Psoas muscle (tissue), 8 donors: ENCODE measurements around the gene CRELD1. TPM values are rescaled to one million over a fixed set of nuclear protein-coding genes. Genes with fewer than 3 reads are reported as not detected.
A peak's percentile ranks its signal among the peaks of the same experiment; 100 is the strongest.
"Not testable (repeated sequence)": the region's sequence is repeated elsewhere in the genome, so short reads cannot be mapped to it uniquely, and the experiment has no call there.

Experiments
- ATAC-seq, 4 donors: fragments of 200-7000 bp; cut with Tn5 transposase; one replicate each; pipeline ENCODE4 v1.9.1; 2020; ENCODE audit warnings: moderate library complexity in 3 of 4, mild to moderate bottlenecking in 2 of 4
- DNase-seq, 2 donors: peaks; one replicate each; pipeline ENCODE4 v3.0.0-alpha.2; 2020
- H3K27ac ChIP-seq: fragments of 200-600 bp; one replicate; pipeline ENCODE4 v1.8.0; 2022
- H3K27me3 ChIP-seq, 3 donors: fragments of 200-600 bp in 1 of 3; one replicate each; pipeline versions ENCODE4 v1.6.1 to v1.8.0; 2013 to 2022; ENCODE audit warnings: low read length in 2 of 3, mild to moderate bottlenecking in 2 of 3, moderate library complexity in 1 of 3; ENCODE audit not compliant: insufficient read depth in 3 of 3
- H3K36me3 ChIP-seq, 2 donors: fragments of 200-600 bp in 1 of 2; one replicate each; pipeline versions ENCODE4 v1.6.1 to v1.8.0; 2013 to 2022; ENCODE audit warnings: low read depth in 1 of 2, mild to moderate bottlenecking in 1 of 2, moderate library complexity in 1 of 2; ENCODE audit not compliant: insufficient read depth in 1 of 2
- H3K4me1 ChIP-seq: fragments of 200-600 bp; one replicate; pipeline ENCODE4 v1.8.0; 2022
- H3K4me3 ChIP-seq: fragments of 200-600 bp; one replicate; pipeline ENCODE4 v1.8.0; 2022; ENCODE audit warnings: mild to moderate bottlenecking
- H3K9me3 ChIP-seq: fragments of 200-600 bp; one replicate; pipeline ENCODE4 v1.8.0; 2022
- WGBS, 3 donors: extraction: QIAGEN DNeasy Blood & Tissue Kit; methylation state at CpG; one replicate each; pipeline versions ENCODE4 v1.1.6 to v1.1.7; 2013; 5-methylcytosine and 5-hydroxymethylcytosine counted together
- intact Hi-C, 2 donors: fragments of 100-400 bp; cut with DNase I; formaldehyde crosslinking; loops; one replicate each; pipeline versions ENCODE4 v1.11.0 to v1.14.2; 2022
- polyA plus RNA-seq, 3 donors: library from polyadenylated mRNA; stranded (reverse); fragments of 200-250 nt; gene quantifications; one replicate each; pipeline ENCODE4 v1.2.3, GENCODE V29; 2013
- total RNA-seq, 4 donors: library from RNA; stranded (reverse); fragmentation: NEBNext Ultra II Directional in 2 of 4; extraction: Animal tissue kit (Norgen Biotek cat#: 25700) in 2 of 4; gene quantifications; one replicate each; pipeline versions ENCODE4 v1.2.1 to v1.2.4, GENCODE V29; 2021 to 2023
- TF ChIP-seq, protein P1 (sequence below): fragments of 200-600 bp; IDR thresholded peaks from one replicate; pipeline ENCODE4 v1.8.0; 2022; ENCODE audit warnings: antibody characterized with exemption
- donor health status: healthy with polysubstance abuse.
- donor health status: DM: no; HTN: no; CAD: no; lungs with moderate emphysema.
- donor health status: Bipolar disorder and iron deficiency.
- donor health status: healthy.
- donor health status: DM: yes; HTN: yes; CAD: no.
- donor health status: DM: no; HTN: no; CAD: no.
- donor health status: DM: no; HTN: no; CAD: no.
- donor health status: DM: yes; HTN: yes; CAD: no.

CRELD1 gene
- total and polyA plus RNA-seq, 7 donors: 24.2 to 47.5 (median 28.8) TPM

DNA sequence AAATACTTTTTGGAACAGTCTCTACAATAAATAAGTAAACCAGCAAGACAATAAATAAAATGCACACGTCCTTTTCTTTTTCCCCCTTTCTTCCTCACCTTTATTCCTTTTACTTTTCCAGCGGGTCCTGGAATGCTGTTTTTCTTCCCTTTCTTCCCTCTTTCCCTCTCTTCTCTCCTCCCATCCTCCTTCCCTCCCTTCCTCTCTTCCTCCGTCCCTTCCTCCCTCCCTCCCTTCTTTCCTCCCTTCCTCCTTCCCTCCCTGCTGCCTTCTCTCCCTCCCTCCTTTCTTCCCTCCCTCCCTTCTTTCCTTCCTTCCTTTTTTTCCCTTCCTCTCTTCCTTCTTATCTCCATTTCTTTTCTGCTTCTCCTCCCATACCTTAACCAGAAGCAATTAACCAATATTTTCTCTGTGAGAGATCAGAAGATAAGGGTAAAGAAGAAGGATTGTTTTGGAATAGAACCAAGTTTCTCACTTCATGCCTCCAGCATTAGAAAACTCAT lies 34.3 kb upstream of the CRELD1 start:
- Histone ChIP-seq H3K9me3 (no peaks in the 10 kb centered on the region), H3K27ac (no peak overlapping the region), H3K36me3 (peaks cover 0 to under 1% of the 10 kb centered on the region in 2 donors), H3K27me3 (no peaks in the 10 kb centered on the region), H3K4me3 (no peak overlapping the region), H3K4me1 (peaks cover 6% of the 10 kb centered on the region)
- ATAC-seq: no peak
- TF ChIP-seq, protein P1, sequence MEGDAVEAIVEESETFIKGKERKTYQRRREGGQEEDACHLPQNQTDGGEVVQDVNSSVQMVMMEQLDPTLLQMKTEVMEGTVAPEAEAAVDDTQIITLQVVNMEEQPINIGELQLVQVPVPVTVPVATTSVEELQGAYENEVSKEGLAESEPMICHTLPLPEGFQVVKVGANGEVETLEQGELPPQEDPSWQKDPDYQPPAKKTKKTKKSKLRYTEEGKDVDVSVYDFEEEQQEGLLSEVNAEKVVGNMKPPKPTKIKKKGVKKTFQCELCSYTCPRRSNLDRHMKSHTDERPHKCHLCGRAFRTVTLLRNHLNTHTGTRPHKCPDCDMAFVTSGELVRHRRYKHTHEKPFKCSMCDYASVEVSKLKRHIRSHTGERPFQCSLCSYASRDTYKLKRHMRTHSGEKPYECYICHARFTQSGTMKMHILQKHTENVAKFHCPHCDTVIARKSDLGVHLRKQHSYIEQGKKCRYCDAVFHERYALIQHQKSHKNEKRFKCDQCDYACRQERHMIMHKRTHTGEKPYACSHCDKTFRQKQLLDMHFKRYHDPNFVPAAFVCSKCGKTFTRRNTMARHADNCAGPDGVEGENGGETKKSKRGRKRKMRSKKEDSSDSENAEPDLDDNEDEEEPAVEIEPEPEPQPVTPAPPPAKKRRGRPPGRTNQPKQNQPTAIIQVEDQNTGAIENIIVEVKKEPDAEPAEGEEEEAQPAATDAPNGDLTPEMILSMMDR: no peak
- DNase-seq: no peak
- WGBS, 3 donors: 63 to 75% (median 71%) methylated on average over 3 of the region's 3 CpGs
- intact Hi-C loops: no loop called here

GRCh38 chr3:9900965-9901415 lies 32.6 kb upstream of the CRELD1 start:
- H3K9me3 ChIP-seq, DNase-seq, H3K36me3 ChIP-seq, H3K27ac ChIP-seq, ATAC-seq, H3K27me3 ChIP-seq, H3K4me3 ChIP-seq, intact Hi-C loops, H3K4me1 ChIP-seq: not testable (repeated sequence)
- WGBS, 3 donors: 90 to 96% (median 91%) methylated on average over 6 of the region's 6 CpGs

DNA sequence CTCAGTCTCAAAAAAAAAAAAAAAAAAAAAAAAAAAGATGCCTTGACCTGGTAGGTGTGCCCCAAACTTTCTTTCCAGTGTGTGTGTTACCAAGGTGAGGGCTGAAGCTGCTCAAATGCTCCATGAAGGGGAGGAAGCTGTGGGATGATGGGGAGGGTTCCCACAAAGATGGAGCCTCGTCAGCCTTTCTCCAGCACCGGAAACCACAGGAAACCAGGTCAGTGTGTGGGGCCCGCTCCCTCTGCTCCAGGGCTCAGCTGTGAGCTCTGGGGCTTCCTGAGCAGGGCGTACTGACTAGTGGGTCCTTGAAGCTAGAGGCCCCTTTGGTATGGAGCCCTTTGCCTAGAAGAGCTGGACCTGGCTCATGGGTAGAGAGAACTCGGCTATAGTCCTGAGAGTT lies 31.7 kb upstream of the CRELD1 start:
- TF ChIP-seq, protein P1: no peak
- no peaks in the 10 kb centered on the region for H3K27me3 ChIP-seq
- no peak overlapping the region for H3K4me3 ChIP-seq
- WGBS, 3 donors: 79 to 85% (median 82%) methylated on average over 5 of the region's 5 CpGs
- DNase-seq: no peak
- peaks cover 6% of the 10 kb centered on the region for H3K4me1 ChIP-seq
- H3K36me3 ChIP-seq: no peaks in the 10 kb centered on the region
- H3K9me3 ChIP-seq: no peaks in the 10 kb centered on the region
- intact Hi-C loops: no loop called here
- H3K27ac ChIP-seq: no peak overlapping the region
- no peak for ATAC-seq

DNA sequence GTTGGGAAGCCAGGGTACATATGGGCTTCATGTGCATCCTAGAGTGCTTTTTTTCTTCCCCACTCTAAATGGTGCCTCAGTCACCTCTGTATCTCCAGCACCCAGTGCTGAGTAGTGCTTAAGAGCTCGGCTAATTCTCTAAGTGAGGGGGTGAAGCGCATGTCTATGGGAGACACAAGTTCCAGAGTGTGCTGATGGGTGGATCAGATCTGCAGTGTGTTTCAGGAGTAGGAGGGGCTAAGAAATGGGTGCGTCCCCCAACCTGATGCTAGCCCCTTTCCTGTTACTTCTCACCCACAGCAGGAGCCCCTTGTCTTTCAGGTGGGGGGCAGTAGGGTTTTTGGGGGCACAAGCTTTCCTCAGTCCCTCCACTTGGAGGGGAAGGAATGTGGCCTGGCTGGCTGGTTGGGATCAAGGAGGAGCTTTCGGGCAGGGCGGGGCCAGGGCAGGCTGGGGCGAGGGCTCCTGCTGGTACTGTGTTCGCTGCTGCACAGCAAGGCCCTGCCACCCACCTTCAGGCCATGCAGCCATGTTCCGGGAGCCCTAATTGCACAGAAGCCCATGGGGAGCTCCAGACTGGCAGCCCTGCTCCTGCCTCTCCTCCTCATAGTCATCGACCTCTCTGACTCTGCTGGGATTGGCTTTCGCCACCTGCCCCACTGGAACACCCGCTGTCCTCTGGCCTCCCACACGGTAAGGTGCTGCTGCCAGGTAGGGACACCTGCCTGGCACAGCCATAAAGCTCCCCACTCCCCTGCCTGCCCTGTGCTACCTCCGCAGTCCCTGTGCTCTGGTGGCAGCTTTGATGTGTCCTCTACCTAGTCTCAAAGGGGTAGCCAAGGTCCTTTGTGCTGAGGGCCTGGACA lies 31.0 kb upstream of the CRELD1 start, which contains the start of gene IL17RE:
TSS of gene IL17RE (plus strand) at position 477 of the 866 bp plus-strand sequence. CDS start at position 562, 85 bp downstream.
- H3K27ac ChIP-seq: peak within 1 kb of the TSS; percentile 46
- no peak for DNase-seq
- H3K27me3 ChIP-seq: no peaks in the 10 kb centered on the region
- intact Hi-C loops: no loop called here
- TF ChIP-seq, protein P1: no peak
- ATAC-seq: peak in 2 of 4 donors; percentile 11 to 21
- H3K9me3 ChIP-seq: no peaks in the 10 kb centered on the region
- WGBS, 3 donors: 56 to 67% (median 60%) methylated on average over 11 to 13 of the region's 13 CpGs
- no peaks in the 10 kb centered on the region for H3K36me3 ChIP-seq
- H3K4me3 ChIP-seq: peak within 1 kb of the TSS; percentile 38
- H3K4me1 ChIP-seq: peaks cover 6% of the 10 kb centered on the region

GRCh38 chr3:9903238-9903624 lies 30.4 kb upstream of the CRELD1 start:
- Histone ChIP-seq H3K27me3 (no peaks in the 10 kb centered on the region), H3K9me3 (no peaks in the 10 kb centered on the region), H3K4me3 (peak overlapping the region; percentile 38), H3K27ac (peak overlapping the region; percentile 46), H3K36me3 (no peaks in the 10 kb centered on the region), H3K4me1 (peaks cover 2% of the 10 kb centered on the region)
- intact Hi-C loops: no loop called here
- peak in 2 of 4 donors; percentile 23 to 25 for ATAC-seq
- TF ChIP-seq, protein P1: no peak
- WGBS, 3 donors: 43 to 44% (median 43%) methylated on average over 4 of the region's 4 CpGs
- no peak for DNase-seq
